K562 (cell line): ENCODE data around the gene GAD1. TPM values are rescaled to one million over a fixed set of nuclear protein-coding genes. Genes with fewer than 3 reads are reported as not detected.

Experiments used
- ATF1 ChIP-seq, 2 experiments: fragments of 450-650 bp in 1 of 2; IDR thresholded peaks; 2 replicates each; pipeline ENCODE4 v1.6.1; 2016; ENCODE audit warnings: missing compliant biosample characterization in 1 of 2, missing genetic modification characterization in 1 of 2
- CBFB ChIP-seq: sonication (generic); formaldehyde crosslinking; IDR thresholded peaks from 2 replicates; pipeline ENCODE4 v1.4.0; 2020; ENCODE audit warnings: mild to moderate bottlenecking, missing genetic modification reagents
- CXXC5 ChIP-seq: fragments of 250-450 bp; sonication (Bioruptor Pico); IDR thresholded peaks from 2 replicates; pipeline ENCODE4 v1.8.0; 2022; ENCODE audit warnings: inconsistent platforms, mild to moderate bottlenecking, moderate library complexity
- E2F3 ChIP-seq: fragments of 250-450 bp; sonication (Bioruptor Pico); IDR thresholded peaks from 2 replicates; pipeline ENCODE4 v1.4.0; 2020; ENCODE audit warnings: mild to moderate bottlenecking
- E2F5 ChIP-seq: sonication (generic); formaldehyde crosslinking; IDR thresholded peaks from 2 replicates; pipeline ENCODE4 v1.8.0; 2022; ENCODE audit warnings: mild to moderate bottlenecking, missing genetic modification reagents
- E4F1 ChIP-seq: fragments of 250-450 bp; sonication (Bioruptor Pico); IDR thresholded peaks from 2 replicates; pipeline ENCODE4 v1.5.0; 2021; ENCODE audit warnings: mild to moderate bottlenecking, borderline replicate concordance
- ETV5 ChIP-seq: sonication (generic); formaldehyde crosslinking; IDR thresholded peaks from 2 replicates; pipeline ENCODE4 v1.4.0; 2020; ENCODE audit warnings: low read depth, mild to moderate bottlenecking, missing genetic modification reagents
- GTF2B ChIP-seq: IDR thresholded peaks from 2 replicates; pipeline ENCODE4 v1.6.1; 2011; ENCODE audit not compliant: insufficient read length; ENCODE audit errors: extremely low read depth
- HDAC6 ChIP-seq: IDR thresholded peaks from 2 replicates; pipeline ENCODE4 v1.6.1; 2012; ENCODE audit warnings: low read depth, mild to moderate bottlenecking, control low read depth, inconsistent platforms, low read length, moderate library complexity
- HEY1 ChIP-seq: fragments of 250-450 bp; sonication (Bioruptor Pico); IDR thresholded peaks from 2 replicates; pipeline ENCODE4 v1.5.0; 2020; ENCODE audit warnings: mild to moderate bottlenecking, moderate library complexity, borderline replicate concordance
- MAX ChIP-seq: sonication (generic); formaldehyde crosslinking; IDR thresholded peaks from 2 replicates; pipeline ENCODE4 v1.9.0; 2022; ENCODE audit warnings: mild to moderate bottlenecking, missing genetic modification reagents
- MCM3 ChIP-seq: fragments of 450-650 bp; IDR thresholded peaks from 2 replicates; pipeline ENCODE4 v1.6.1; 2016
- RBM22 ChIP-seq: fragments of 200-400 bp; formaldehyde crosslinking; IDR thresholded peaks from 2 replicates; pipeline ENCODE4 v1.6.1; 2018; ENCODE audit warnings: low read length, low read depth; ENCODE audit not compliant: poor library complexity, severe bottlenecking
- RBM25 ChIP-seq: fragments of 200-400 bp; formaldehyde crosslinking; IDR thresholded peaks from 2 replicates; pipeline ENCODE4 v1.6.1; 2018; ENCODE audit warnings: low read length, low read depth, moderate library complexity; ENCODE audit not compliant: severe bottlenecking
- SAFB2 ChIP-seq: fragments of 200-400 bp; formaldehyde crosslinking; IDR thresholded peaks from 2 replicates; pipeline ENCODE4 v1.6.1; 2018; ENCODE audit warnings: borderline replicate concordance, low read length, low read depth, moderate library complexity; ENCODE audit not compliant: severe bottlenecking
- SREBF1 ChIP-seq: fragments of 150-350 bp; IDR thresholded peaks from 2 replicates; pipeline ENCODE4 v1.6.1; 2014; ENCODE audit warnings: antibody characterized with exemption, low read depth, low read length, borderline replicate concordance
- TCF3 ChIP-seq: sonication (generic); formaldehyde crosslinking; IDR thresholded peaks from 2 replicates; pipeline ENCODE4 v1.4.0; 2020; ENCODE audit warnings: mild to moderate bottlenecking, missing genetic modification reagents
- TEAD2 ChIP-seq: fragments of 450-650 bp; IDR thresholded peaks from 2 replicates; pipeline ENCODE4 v1.6.1; 2016; ENCODE audit warnings: missing genetic modification characterization, control low read depth, missing compliant biosample characterization
- YY1 ChIP-seq, 3 experiments: IDR thresholded peaks; 2 replicates each; pipeline ENCODE4 v1.6.1; 2011; ENCODE audit warnings: low read length in 2 of 3, mild to moderate bottlenecking in 2 of 3, moderate library complexity in 2 of 3, borderline replicate concordance in 1 of 3, control low read depth in 1 of 3, low read depth in 1 of 3; ENCODE audit not compliant: insufficient read depth in 3 of 3, insufficient replicate concordance in 2 of 3, control insufficient read depth in 1 of 3, insufficient read length in 1 of 3; ENCODE audit errors: extremely low read depth in 1 of 3
- ZNF217 ChIP-seq: sonication (generic); formaldehyde crosslinking; IDR thresholded peaks from 2 replicates; pipeline ENCODE4 v1.8.0; 2022; ENCODE audit warnings: mild to moderate bottlenecking, missing genetic modification reagents
- ZNF75A ChIP-seq: fragments of 450-650 bp; formaldehyde crosslinking; IDR thresholded peaks from 2 replicates; pipeline ENCODE4 v1.4.0; 2020; ENCODE audit warnings: mild to moderate bottlenecking
- polyA plus RNA-seq, 8 experiments: library from polyadenylated mRNA; depleted of rRNA in 4 of 8; stranded (reverse) in 5 of 8; unstranded in 3 of 8; fragments of >200 nt; fragmentation: Nextera tagmentation in 2 of 8; fragmentation: Illumina TruSeq in 1 of 8; extraction: Ambion mirVana in 2 of 8; extraction: Trizol in 1 of 8; gene quantifications; 2 replicates each; pipeline versions ENCODE4 v1.2.1 to v1.2.3, GENCODE V29; 2011 to 2014; ENCODE audit warnings: inconsistent platforms in 1 of 8, missing spikeins in 1 of 8
- total RNA-seq, 7 experiments: library from RNA; depleted of rRNA in 6 of 7; stranded (reverse); fragments of >200 nt in 6 of 7; fragmentation: Illumina TruSeq in 2 of 7; extraction: Trizol in 2 of 7; gene quantifications; 2 replicates each; pipeline versions ENCODE4 v1.2.1 to v1.2.3, GENCODE V29; 2011 to 2021; ENCODE audit warnings: low replicate concordance in 1 of 7

GAD1 gene
- total and polyA plus RNA-seq, 9 of the 15 experiments (the other 6 are each of a cell fraction or from before 2014, with no cell fraction given) = 2.7 to 29.1 (median 15.7) TPM

- TF ChIP-seq SAFB2 (no peak), TCF3 (CRISPR knock-in tag) (no peak), E4F1 (CRISPR knock-in tag) (no peak), ETV5 (CRISPR knock-in tag) (peak; percentile 34; the same call in 1 of the 2 replicates), ZNF217 (CRISPR knock-in tag) (no peak), HEY1 (CRISPR knock-in tag) (no peak), GTF2B (no peak), TEAD2 (no peak), CXXC5 (CRISPR knock-in tag) (peak; percentile 78), HDAC6 (no peak), MCM3 (no peak), E2F3 (CRISPR knock-in tag) (no peak), SREBF1 (no peak), ATF1 (CRISPR knock-in tag; IDR thresholded peaks at IDR 0.05) (no peak), ATF1 (tag; IDR thresholded peaks at IDR 0.05) (peak; percentile 59), RBM22 (no peak), CBFB (CRISPR knock-in tag) (no peak; the same call in 1 of the 2 replicates), MAX (CRISPR knock-in tag) (peak; percentile 58; the same call in 1 of the 2 replicates), RBM25 (no peak), ZNF75A (no peak), E2F5 (CRISPR knock-in tag) (no peak), YY1 (IDR thresholded peaks at IDR 0.05; ENCODE audit: borderline replicate concordance in 1 of 3, control insufficient read depth in 1 of 3, extremely low read depth in 1 of 3, insufficient read depth in 3 of 3, insufficient read length in 1 of 3, insufficient replicate concordance in 2 of 3, low read depth in 1 of 3, low read length in 2 of 3) (peak in 1 of 3 experiments; percentile 4)
Observed at GRCh38 chr2:170815746-170816503, 762 bp upstream of the GAD1 start (continued).
